NCI-H510A (cell line): Measurements from ENCODE around the gene VAMP2.

Experiments
- DNase-seq: peaks from one replicate; lab custom pipeline; 2025; lab: John Stamatoyannopoulos, UW

The VAMP2 gene, protein sequence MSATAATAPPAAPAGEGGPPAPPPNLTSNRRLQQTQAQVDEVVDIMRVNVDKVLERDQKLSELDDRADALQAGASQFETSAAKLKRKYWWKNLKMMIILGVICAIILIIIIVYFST

DNA sequence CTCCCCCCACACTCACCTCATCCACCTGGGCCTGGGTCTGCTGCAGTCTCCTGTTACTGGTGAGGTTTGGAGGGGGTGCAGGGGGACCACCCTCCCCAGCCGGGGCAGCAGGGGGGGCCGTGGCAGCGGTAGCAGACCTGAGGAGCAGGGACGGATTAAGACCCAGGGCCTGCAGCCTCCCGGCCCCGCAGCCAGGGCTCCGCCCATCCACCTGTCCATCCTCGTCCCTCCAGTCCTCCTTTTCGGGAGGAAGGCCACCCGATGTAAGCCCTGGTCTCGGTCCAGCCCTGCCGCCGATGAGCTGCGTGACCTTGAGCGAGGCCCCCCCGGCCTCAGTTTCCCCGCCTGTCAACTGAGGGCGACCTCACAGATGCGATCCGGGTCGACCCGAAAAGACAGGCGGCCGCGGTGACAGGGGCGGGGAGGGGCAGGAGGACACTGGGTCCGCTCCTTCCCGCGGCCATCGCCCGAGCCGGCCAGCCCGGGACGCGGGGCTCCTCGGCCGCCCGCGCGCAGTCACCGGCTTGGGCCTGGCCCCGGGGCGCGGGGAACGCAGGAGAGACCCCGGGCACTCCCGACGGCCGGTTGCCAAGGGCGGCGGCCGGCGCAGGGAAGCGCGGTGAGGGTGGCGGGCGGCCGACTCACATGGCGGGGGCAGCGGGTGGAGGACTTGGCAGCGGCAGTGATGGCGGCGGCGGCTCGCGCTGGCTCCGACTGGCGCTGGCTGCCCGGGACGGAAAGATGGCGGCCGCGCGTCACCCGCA, at the start of gene VAMP2:
VAMP2 (minus strand) TSS at position 716 of the 764 bp plus-strand sequence; CDS start at position 647, 69 bp downstream.
- DNase-seq, result peak; percentile 42

DNA sequence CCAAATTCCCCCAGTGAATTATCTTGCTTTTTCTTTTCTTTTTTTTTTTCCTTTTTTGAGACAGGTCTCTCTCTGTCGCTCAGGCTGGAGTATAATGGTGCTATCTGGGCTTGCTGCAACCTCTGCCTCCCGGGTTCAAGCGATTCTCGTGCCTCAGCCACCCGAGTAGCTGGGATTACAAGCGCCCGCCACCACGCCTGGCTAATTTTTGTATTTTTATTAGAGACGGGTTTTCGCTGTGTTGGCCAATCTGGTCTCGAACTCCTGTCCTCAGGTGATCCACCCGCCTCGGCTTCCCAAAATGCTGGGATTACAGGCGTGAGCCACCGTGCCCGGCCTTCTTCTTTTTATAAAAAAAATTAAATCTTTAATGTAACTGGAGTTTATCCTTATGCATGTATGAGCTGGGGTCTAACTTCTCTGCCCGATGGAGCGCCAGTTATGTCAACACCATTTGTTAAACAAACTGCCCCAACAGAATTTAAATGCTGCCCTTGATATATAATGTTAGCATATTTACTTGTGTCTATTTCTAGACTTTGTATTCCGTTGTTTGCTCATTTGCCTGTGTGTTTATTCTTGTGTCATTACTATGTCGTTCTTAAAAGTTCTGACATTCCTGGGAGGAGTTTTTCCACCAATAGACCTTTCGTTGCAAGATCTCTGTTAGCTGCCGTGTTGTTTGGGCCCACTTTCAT, 48.2 kb upstream of the VAMP2 start:
- DNase-seq, result no peak

DNA sequence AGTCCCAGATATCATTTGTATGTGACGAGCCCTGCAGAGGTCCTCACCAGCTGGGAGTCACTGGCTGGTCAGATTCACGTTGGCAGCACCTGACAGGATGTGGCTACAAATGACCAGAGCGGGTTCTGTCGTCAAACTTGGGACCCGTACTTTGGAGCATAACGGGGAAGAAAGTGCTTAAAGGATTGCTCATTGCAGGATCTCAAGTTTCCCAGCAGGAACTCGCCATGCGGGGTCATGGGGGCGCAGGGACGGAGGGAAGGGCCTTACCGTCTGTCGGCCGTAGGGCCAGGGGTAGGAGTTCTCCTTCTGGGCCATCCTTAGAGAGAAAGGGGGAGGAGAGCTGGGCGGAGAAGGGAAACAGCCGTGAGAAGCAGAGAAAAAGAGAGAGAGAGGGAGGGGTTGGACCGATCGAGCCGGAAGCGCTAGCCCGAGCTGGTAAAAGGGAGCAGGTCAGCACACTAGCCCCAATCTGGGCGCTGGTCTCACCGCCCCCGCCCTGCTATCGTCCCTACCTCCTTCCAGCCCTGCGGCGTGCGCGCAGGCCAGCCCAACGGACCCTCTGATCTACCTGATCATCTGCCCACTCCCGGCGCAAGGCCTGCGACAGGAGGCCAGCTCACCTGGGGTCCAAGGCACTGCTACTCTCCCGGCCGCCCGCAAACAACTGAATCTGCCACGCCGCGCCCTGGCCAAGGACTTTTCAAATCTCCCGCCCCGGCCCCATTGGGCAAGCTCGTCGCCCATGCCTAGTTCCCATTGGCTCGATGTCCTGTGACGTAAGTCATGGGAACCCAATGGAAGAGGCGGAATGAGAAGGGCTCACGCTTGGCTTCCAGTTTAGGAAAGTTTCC, 47.4 kb upstream of the VAMP2 start, which contains the start of gene AURKB:
AURKB (minus strand) TSS at position 669 of the 854 bp plus-strand sequence; CDS start at position 318, 351 bp downstream.
- DNase-seq, result peak; percentile 93

GRCh38 chr17:8206536-8206935, 43.8 kb upstream of the VAMP2 start:
- no peak for DNase-seq

DNA sequence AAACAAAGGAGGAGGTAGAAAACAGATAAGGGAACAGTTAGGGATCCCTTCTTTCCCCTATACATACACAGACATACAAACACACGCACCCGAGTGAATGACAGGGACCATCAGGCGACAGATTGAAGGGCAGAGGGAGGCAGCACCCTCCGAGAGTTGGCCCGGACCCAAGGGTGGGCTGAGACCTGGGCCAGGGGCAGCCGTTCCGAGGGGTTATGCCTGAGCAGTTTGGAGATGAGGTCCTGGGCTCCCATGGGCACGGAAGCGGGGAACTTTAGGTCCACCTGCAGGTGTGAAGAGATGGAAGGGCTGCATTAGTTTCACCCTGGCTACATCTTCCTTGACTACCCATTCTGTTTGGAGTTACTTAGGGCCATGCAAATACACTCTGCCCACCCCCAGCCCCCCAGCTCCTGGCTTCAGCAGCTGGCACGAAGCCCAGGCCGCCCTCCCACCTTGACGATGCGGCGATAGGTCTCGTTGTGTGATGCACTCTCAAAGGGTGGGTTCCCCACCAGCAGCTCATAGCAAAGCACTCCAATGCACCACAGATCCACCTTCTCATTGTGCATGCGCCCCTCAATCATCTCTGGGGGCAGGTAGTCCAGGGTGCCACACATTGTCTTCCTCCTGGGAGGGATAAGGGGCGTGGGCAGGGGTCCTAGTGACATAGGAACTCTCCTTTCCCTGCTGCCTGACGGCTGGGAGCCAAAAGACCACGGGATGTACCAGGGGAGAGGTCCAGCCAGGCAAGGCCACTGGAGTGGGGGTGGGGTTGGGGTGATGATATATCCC, 42.2 kb upstream of the VAMP2 start:
- no peak for DNase-seq

GRCh38 chr17:8192070-8192815, 29.5 kb upstream of the VAMP2 start:
- DNase-seq, result peak; percentile 76

- DNase-seq, result no peak
Measured at GRCh38 chr17:8190506-8190905, 27.8 kb upstream of the VAMP2 start.

GRCh38 chr17:8189711-8190477, 27.1 kb upstream of the VAMP2 start, which contains the start of gene BORCS6:
Gene BORCS6 (minus strand): TSS chr17:8190180. CDS start chr17:8190140, 40 bp downstream.
- peak; percentile 95 for DNase-seq

DNA sequence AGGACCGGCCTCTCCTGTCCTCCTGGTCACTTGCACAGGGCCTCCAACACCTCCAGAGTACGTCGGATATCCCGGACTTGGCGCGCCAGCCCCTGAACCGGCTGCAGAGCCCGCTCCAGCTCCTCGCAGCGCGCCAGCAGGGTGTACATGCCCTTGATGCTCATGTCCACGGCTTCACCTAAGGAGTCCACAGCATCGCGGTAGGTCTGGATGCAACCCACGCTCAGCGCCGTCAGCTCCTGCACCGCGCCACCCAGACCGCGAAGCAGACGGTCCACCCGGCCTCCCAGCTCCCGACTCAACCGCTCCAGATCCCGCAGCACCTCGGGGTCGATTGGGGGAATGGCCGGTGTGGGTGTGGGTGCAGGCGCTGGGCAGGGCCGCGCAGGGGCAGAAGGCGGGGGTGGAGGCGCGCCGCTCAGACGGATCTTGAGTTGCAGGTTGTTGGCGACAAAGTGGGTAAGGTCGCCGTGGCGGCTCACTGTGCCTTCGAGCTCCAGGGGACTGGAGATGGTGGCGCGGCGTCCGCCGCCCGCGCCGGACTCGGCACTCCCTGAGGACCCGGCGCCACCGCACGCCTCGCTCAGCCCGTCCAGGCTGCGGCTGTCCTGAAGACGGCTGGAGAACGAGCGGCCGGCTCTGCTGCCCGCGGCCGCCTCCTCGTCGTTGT, 26.4 kb upstream of the VAMP2 start:
- no peak for DNase-seq

DNA sequence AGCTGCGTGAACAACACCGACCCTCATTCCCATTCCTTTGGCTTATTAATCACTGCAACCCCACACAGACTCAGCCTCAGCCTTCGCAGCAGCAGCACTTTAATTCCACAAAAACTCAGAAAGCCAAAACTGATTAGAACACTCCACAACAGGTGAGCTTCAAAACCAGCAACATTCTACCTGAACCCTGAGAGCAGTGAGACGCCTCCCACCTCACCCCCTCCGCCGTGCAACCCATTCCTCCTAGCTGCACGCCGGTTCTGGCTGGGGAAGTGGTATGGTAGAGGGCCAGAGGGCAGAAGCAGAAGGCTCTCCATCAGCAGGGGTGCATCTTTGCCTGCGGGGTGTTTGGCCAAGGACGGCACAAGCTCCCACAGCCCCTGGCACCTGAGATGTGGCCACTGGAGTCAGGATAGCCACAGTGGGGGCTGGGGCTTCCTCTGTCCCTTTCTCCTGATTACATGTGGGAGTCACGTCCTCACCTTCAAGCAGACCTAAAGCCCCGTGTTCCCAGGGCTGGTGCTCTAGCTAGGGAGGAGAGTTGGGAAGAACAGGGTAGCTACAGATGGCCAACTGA, 25.6 kb upstream of the VAMP2 start:
- DNase-seq, result no peak

DNA sequence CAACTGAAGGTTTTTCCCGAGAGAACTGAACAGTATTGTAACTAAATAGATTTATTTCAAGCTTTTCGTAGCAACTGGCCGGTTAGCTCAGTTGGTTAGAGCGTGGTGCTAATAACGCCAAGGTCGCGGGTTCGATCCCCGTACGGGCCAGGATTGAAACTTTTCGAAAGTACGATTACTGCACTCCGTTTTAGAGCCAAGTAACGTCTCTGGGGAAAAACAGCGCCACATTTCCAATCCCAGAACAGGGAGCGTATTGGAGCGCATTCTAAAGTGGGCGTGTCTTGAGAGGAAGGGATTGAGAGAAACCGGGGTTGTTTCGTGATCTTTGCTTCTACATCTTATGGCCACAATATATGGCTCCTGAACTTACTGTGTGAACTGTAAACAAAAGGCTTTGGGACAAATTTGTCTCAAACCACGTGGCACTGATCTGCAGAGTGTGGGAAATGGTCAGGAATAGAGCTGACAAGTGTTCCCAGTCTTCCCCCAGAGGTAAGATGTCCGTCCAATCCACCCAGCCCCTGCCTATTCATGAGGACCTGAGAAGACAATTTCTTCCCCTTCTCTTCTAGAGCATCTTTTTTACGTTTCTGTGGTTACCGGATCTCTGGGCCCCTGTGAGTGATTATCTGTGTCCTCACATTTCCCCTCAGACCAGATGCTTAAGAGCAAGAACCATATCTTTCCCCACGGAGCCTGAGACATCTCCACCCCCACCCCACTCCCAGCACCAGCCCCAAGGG, 24.9 kb upstream of the VAMP2 start:
- DNase-seq, result peak; percentile 92

- peak; percentile 83 for DNase-seq
Measured at GRCh38 chr17:8186787-8187516, 24.2 kb upstream of the VAMP2 start.

- no peak for DNase-seq
Measured at GRCh38 chr17:8186446-8186786, 23.7 kb upstream of the VAMP2 start.

DNA sequence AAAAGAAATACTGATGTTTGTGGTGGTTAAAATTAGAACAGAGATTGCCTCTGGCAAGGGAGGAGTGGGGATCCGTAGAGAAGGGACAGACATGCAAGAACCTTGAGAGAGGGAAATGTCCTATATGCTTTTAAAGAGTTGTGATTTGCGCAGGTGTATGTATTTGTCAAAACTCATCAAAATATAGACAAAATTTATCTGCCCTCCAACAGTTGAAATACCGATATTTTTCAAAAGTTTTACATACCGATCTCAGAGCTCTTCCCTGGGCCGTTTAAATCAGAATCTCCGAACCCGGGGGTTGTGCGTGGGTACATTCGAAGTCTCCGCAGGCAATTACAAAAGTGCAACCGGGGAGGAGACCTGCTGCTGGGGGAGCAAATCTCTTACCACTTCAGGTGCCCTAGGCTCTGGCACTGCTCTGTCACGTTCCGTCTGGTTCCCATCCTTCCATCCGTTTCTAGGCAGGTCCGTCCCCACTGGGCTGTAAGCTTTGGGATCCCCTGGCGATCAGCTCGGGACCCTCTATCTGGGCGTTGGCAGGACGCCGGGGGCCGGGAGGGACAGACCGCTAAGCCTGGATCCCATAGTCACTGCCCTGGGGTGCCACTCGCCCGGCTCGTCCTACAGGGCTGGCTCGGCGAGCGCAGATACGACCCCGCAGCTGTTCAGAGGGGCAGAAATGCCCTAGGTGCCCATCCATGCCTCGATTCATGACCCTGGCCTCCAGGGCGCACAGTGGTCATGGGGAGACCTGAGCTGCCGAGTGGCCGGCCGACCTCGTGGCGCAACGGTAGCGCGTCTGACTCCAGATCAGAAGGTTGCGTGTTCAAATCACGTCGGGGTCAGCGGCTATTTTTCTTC, 23.1 kb upstream of the VAMP2 start:
- DNase-seq, result peak; percentile 34

DNA sequence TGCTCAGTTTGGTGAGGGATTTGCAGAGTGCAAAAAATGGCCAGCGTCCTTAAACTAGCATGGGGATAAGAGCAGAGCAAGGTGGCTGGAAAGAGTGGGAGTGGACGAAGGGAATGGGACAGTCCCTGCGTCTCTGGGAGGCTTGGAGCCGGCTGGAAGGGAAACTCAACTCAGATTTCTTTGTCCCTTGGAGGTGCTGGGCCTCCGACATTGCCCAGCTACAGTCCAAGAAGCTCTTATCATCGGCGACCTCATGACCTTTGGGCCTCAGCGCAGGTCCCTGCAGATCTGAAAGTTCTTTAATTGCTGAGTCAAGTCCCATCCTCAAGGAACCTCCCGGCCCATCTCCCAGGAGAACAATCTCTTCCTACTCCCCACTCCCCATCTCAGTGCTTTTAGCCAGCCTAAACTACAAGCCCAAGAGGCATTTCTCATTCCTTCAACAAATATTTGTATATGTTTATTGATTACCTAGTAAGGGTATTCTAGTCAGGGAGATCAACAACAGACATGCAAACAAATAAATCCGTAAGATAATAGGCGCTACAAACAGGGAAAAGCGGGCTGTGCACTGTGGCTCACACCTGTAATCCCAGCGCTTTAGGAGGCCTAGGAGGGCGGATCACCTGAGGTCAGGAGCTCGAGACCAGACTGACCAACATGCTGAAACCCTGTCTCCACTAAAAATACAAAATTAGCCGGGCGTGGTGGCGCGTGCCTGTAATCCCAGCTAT, 14.4 kb upstream of the VAMP2 start:
- no peak for DNase-seq
